CD8-positive, alpha-beta memory T cell (primary cell): Measurements from ENCODE around the gene MLH3. TPM values are rescaled to one million over a fixed set of nuclear protein-coding genes. Genes with fewer than 3 reads are reported as not detected.
"Not testable (repeated sequence)": the region's sequence is repeated elsewhere in the genome, so short reads cannot be mapped to it uniquely, and the experiment has no call there.

Experiments
- CTCF ChIA-PET: fragments of 350-600 bp; sonication (Branson Sonifier 250); formaldehyde crosslinking; loops from one replicate; lab custom pipeline; 2021; ENCODE audit warnings: antibody characterized with exemption; lab: Charles Lee
- POLR2A ChIA-PET: fragments of 350-600 bp; sonication (Branson Sonifier 250); formaldehyde crosslinking; loops from one replicate; lab custom pipeline; 2021; ENCODE audit warnings: antibody characterized with exemption; lab: Charles Lee
- DNase-seq, 5 donors: peaks; one replicate each; pipeline versions ENCODE4 v3.0.0 to v3.0.0-alpha.2; 2020 to 2022; ENCODE audit warnings: mixed read lengths in 1 of 5
- H3K27ac ChIP-seq: one replicate; pipeline ENCODE4 v1.7.0; 2013; ENCODE audit warnings: low read depth, mild to moderate bottlenecking, low read length, moderate library complexity
- H3K27me3 ChIP-seq: 2 replicates; pipeline ENCODE4 v1.7.0; 2013; ENCODE audit warnings: low read length, mild to moderate bottlenecking; ENCODE audit not compliant: insufficient read depth, poor library complexity, severe bottlenecking
- H3K36me3 ChIP-seq: 2 replicates; pipeline ENCODE4 v1.7.0; 2013; ENCODE audit warnings: mild to moderate bottlenecking, low read length, moderate library complexity; ENCODE audit not compliant: insufficient read depth
- H3K4me1 ChIP-seq: 2 replicates; pipeline ENCODE4 v1.7.0; 2013; ENCODE audit warnings: mild to moderate bottlenecking, low read length, moderate library complexity; ENCODE audit not compliant: insufficient read depth
- H3K4me3 ChIP-seq: 2 replicates; pipeline ENCODE4 v1.7.0; 2013; ENCODE audit warnings: mild to moderate bottlenecking, low read length
- H3K9me3 ChIP-seq: 2 replicates; pipeline ENCODE4 v1.7.0; 2013; ENCODE audit warnings: mild to moderate bottlenecking, low read length
- H3K27ac Mint-ChIP-seq, 8 donors: one replicate each; pipeline ENCODE4 v1.8.0; 2020 to 2021; ENCODE audit warnings: mixed read lengths in 8 of 8, mild to moderate bottlenecking in 6 of 8, inconsistent platforms in 3 of 8, moderate library complexity in 3 of 8
- H3K27me3 Mint-ChIP-seq, 2 donors: one replicate each; pipeline ENCODE4 v1.8.0; 2020 to 2021; ENCODE audit warnings: mixed read lengths in 2 of 2, mild to moderate bottlenecking in 1 of 2, moderate library complexity in 1 of 2
- H3K36me3 Mint-ChIP-seq, 3 donors: one replicate each; pipeline ENCODE4 v1.8.0; 2020 to 2021; ENCODE audit warnings: mixed read lengths in 3 of 3, inconsistent platforms in 1 of 3, mild to moderate bottlenecking in 1 of 3
- H3K4me1 Mint-ChIP-seq, 3 donors: one replicate each; pipeline ENCODE4 v1.8.0; 2020 to 2021; ENCODE audit warnings: mixed read lengths in 3 of 3, inconsistent platforms in 1 of 3, mild to moderate bottlenecking in 1 of 3
- H3K4me3 Mint-ChIP-seq, 7 donors: one replicate each; pipeline ENCODE4 v1.8.0; 2020 to 2021; ENCODE audit warnings: mixed read lengths in 7 of 7, mild to moderate bottlenecking in 6 of 7, moderate library complexity in 4 of 7, inconsistent platforms in 2 of 7
- H3K9me3 Mint-ChIP-seq, 5 donors: one replicate each; pipeline ENCODE4 v1.8.0; 2020 to 2022; ENCODE audit warnings: mixed read lengths in 5 of 5, mild to moderate bottlenecking in 3 of 5, moderate library complexity in 2 of 5, inconsistent platforms in 1 of 5
- polyA plus RNA-seq: library from polyadenylated mRNA; unstranded; fragments of 300-500 nt; fragmentation: Illumina TruSeq; gene quantifications from one replicate; pipeline ENCODE4 v1.2.3, GENCODE V29; 2021
- total RNA-seq, 2 experiments: library from RNA; stranded (reverse); gene quantifications; one replicate each; pipeline ENCODE4 v1.2.3, GENCODE V29; 2021

The MLH3 gene
- total and polyA plus RNA-seq, 3 experiments from 2014 or later = 10.4 to 16.7 (median 16.2) TPM

DNA sequence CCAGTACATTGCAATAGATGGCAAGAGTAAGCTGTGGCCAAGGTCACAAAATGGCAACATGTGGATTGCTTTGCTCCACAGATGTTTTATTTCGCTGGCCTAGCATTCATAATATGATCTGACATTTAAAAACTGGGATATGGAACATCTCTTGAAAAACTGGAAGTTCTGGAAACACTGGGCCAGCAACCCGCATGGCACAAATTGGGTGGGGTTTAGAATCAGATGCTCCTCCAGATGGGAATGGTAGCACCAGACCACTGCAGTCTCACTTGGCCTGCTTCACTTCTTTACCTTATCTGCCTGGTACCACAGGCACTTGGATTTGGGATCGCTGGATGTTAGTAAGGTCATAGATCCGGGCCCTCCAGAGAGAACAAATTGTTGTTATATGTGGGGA is 28.3 kb upstream of the MLH3 start:
- no peak overlapping the region for H3K27ac ChIP-seq
- ChIA-PET CTCF (interaction anchor here (0.7 to 1.1 kb wide), 3 partner anchors 16 to 219 kb away, joined by 3 read pairs; partner anchors contain the start of gene ACYP1), POLR2A (interaction anchor here (0.6 kb wide), 1 partner anchor 72 kb away, joined by 3 read pairs; no protein-coding TSS in a partner anchor)
- Mint-ChIP-seq H3K9me3 (no peaks in the 10 kb centered on the region), H3K4me1 (peaks cover 0 to 1% (median 0%) of the 10 kb centered on the region in 3 donors), H3K27ac (no peak overlapping the region), H3K36me3 (peaks cover 0 to 38% (median 10%) of the 10 kb centered on the region in 3 donors), H3K27me3 (no peaks in the 10 kb centered on the region), H3K4me3 (no peak overlapping the region)
- no peaks in the 10 kb centered on the region for H3K9me3 ChIP-seq
- H3K27me3 ChIP-seq = no peaks in the 10 kb centered on the region
- DNase-seq = no peak
- no peak overlapping the region for H3K4me3 ChIP-seq
- peaks cover 8% of the 10 kb centered on the region for H3K36me3 ChIP-seq
- no peaks in the 10 kb centered on the region for H3K4me1 ChIP-seq

DNA sequence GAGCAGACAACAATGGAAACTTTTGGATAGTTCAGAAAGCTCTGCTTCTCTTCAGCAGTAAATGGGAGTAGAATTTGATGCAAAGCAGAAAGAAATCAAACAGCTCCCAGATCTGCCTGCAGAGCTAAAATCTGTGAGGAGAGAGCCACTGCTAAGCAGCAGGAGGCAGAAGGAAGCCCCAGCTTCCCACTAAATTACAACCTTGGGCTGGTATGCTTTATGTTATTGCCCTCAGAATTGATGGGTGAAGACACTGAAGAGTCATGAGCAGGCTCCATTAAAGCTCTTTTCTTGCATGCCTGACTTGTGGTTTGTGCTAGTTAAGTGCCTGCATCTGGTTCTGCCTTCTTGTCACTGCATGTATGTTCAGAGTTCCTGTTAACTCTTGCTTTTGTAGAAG is 26.5 kb upstream of the MLH3 start:
- Mint-ChIP-seq H3K36me3 (peaks cover 0 to 20% (median 4%) of the 10 kb centered on the region in 3 donors), H3K27ac (peak overlapping the region in 2 of 8 donors; percentile 55 to 70), H3K9me3 (no peaks in the 10 kb centered on the region), H3K4me3 (no peak overlapping the region), H3K27me3 (no peaks in the 10 kb centered on the region), H3K4me1 (peaks cover 0 to 1% (median 0%) of the 10 kb centered on the region in 3 donors)
- H3K9me3 ChIP-seq = no peaks in the 10 kb centered on the region
- DNase-seq = no peak
- no peaks in the 10 kb centered on the region for H3K27me3 ChIP-seq
- no peak overlapping the region for H3K27ac ChIP-seq
- no peak overlapping the region for H3K4me3 ChIP-seq
- ChIA-PET CTCF (interaction anchor here (1.0 to 1.8 kb wide), 3 partner anchors 11 to 135 kb away, joined by 3 to 8 read pairs (median 3); no protein-coding TSS in a partner anchor), POLR2A (no interaction called here)
- no peaks in the 10 kb centered on the region for H3K4me1 ChIP-seq
- no peaks in the 10 kb centered on the region for H3K36me3 ChIP-seq

DNA sequence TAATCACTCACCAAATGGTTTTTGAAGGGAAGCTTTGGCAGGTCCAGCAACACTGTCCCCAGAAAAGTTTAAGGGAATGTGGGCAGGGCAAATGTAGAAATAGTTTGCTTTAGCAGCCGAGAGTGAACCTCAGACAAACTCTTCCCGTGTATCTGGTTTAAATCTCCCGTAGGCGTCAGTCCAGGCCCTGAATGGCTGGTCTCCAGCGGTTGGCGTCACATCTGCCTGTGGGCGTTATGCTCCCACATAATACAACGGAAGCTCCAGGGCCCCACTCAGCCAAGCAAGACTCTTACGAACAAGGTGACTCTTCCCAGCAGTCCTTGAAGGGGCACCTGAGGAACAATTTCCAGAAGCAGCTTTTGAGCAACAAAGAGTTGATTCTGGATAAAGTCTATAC is 19.1 kb upstream of the MLH3 start:
- POLR2A ChIA-PET = no interaction called here
- no peaks in the 10 kb centered on the region for H3K36me3 ChIP-seq

DNA sequence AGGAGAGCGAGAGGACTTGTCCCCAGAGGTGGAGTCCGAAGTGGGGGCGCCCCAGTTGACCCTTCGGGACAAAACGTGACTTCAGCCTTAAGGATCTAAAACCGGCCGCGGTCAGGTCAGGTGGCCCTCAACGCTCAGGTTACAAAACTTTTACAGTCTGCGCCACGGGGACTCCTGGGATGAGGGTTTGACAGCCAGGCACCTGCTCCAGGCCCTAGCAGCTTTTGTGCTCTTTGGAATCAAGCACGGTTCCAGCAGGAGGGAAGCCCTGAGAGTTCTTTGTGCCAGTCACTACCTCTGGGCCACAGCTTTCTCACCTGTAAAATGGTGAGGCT is 18.5 kb upstream of the MLH3 start:
- Histone ChIP-seq H3K27ac (peak overlapping the region; percentile 38), H3K4me3 (peak overlapping the region; percentile 62), H3K4me1 (peaks cover 7% of the 10 kb centered on the region), H3K27me3 (no peaks in the 10 kb centered on the region), H3K36me3 (no peaks in the 10 kb centered on the region), H3K9me3 (no peaks in the 10 kb centered on the region)
- CTCF ChIA-PET = interaction anchor here (1.3 kb wide), 1 partner anchor 19 kb away, joined by 3 read pairs; no protein-coding TSS in a partner anchor
- POLR2A ChIA-PET = no interaction called here
- H3K27ac Mint-ChIP-seq = peak overlapping the region in 5 of 8 donors; percentile 34 to 57 (median 47)
- no peak for DNase-seq
- no peaks in the 10 kb centered on the region for H3K27me3 Mint-ChIP-seq
- peak overlapping the region in 3 of 7 donors; percentile 69 to 76 (median 71) for H3K4me3 Mint-ChIP-seq
- H3K9me3 Mint-ChIP-seq = no peaks in the 10 kb centered on the region
- peaks cover 3 to 6% (median 4%) of the 10 kb centered on the region in 3 donors for H3K4me1 Mint-ChIP-seq
- no peaks in the 10 kb centered on the region for H3K36me3 Mint-ChIP-seq

More for the DNA sequence above, 19.1 kb upstream of the MLH3 start:
- Histone ChIP-seq H3K9me3 (no peaks in the 10 kb centered on the region), H3K27me3 (no peaks in the 10 kb centered on the region), H3K4me3 (no peak overlapping the region), H3K27ac (peak overlapping the region; percentile 38), H3K4me1 (peaks cover 7% of the 10 kb centered on the region)
- Mint-ChIP-seq H3K27ac (peak overlapping the region in 1 of 8 donors; percentile 14), H3K4me3 (peak overlapping the region in 4 of 7 donors; percentile 20 to 76 (median 62)), H3K27me3 (no peaks in the 10 kb centered on the region), H3K4me1 (peaks cover 2 to 4% (median 3%) of the 10 kb centered on the region in 3 donors), H3K9me3 (no peaks in the 10 kb centered on the region), H3K36me3 (no peaks in the 10 kb centered on the region)
- CTCF ChIA-PET = interaction anchor here (1.3 kb wide), 1 partner anchor 19 kb away, joined by 3 read pairs; no protein-coding TSS in a partner anchor
- DNase-seq = no peak

DNA sequence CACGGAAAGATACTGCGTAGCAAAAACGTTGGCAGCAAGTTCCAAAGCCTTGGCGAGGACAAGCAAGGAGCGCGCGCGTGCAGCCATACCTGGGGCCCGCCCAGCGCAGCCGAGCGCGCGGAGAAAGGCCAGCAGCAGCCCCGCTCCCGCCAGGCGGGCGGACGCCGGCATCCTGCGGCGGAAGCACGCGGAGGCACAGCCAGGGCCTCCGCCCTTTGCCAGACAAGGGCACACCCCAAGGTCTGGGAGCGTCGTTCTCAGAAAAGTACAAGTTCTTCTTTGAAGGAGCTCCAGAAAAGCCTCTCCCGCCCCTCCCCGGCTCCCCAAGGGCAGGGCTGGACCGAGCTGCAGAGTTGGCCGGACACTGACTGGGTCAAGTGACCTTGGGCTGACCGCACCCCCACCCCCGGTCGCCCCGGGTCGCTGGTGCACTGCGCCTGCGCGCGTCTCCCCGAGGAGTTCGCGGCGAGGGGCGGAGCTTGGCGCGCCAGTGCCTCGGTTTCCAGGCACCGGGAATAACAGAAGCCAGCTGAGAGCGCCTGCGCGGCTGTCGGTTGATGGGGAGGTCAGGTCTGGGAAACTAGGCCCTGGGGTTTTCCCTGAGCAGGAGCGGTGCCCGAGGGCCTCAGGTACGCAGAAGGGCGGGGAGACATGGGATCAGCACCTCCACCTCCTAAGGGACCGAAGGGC is 18.0 kb upstream of the MLH3 start, which contains the start of gene ZC2HC1C:
Gene ZC2HC1C, plus strand, starts transcription at position 521 of the 690 bp plus-strand sequence. CDS start 933 bp downstream, outside the sequence.
- peak within 1 kb of the TSS in 7 of 8 donors; percentile 1 to 57 (median 42) for H3K27ac Mint-ChIP-seq
- no peaks in the 10 kb centered on the region for H3K9me3 ChIP-seq
- H3K4me1 ChIP-seq = peaks cover 7% of the 10 kb centered on the region
- CTCF ChIA-PET = no interaction called here
- peak within 1 kb of the TSS; percentile 38 for H3K27ac ChIP-seq
- H3K27me3 Mint-ChIP-seq = no peaks in the 10 kb centered on the region
- no peaks in the 10 kb centered on the region for H3K36me3 ChIP-seq
- H3K4me1 Mint-ChIP-seq = peaks cover 6 to 10% (median 7%) of the 10 kb centered on the region in 3 donors
- H3K4me3 Mint-ChIP-seq = peak within 1 kb of the TSS in 4 of 7 donors; percentile 20 to 76 (median 70)
- POLR2A ChIA-PET = interaction anchor here (0.6 to 0.8 kb wide), 2 partner anchors 17 to 214 kb away, joined by 3 to 4 read pairs; no protein-coding TSS in a partner anchor
- no peaks in the 10 kb centered on the region for H3K9me3 Mint-ChIP-seq
- H3K27me3 ChIP-seq = no peaks in the 10 kb centered on the region
- no peaks in the 10 kb centered on the region for H3K36me3 Mint-ChIP-seq
- peak within 1 kb of the TSS; percentile 62 for H3K4me3 ChIP-seq
- DNase-seq = peak; percentile 24 to 65 (median 33)

DNA sequence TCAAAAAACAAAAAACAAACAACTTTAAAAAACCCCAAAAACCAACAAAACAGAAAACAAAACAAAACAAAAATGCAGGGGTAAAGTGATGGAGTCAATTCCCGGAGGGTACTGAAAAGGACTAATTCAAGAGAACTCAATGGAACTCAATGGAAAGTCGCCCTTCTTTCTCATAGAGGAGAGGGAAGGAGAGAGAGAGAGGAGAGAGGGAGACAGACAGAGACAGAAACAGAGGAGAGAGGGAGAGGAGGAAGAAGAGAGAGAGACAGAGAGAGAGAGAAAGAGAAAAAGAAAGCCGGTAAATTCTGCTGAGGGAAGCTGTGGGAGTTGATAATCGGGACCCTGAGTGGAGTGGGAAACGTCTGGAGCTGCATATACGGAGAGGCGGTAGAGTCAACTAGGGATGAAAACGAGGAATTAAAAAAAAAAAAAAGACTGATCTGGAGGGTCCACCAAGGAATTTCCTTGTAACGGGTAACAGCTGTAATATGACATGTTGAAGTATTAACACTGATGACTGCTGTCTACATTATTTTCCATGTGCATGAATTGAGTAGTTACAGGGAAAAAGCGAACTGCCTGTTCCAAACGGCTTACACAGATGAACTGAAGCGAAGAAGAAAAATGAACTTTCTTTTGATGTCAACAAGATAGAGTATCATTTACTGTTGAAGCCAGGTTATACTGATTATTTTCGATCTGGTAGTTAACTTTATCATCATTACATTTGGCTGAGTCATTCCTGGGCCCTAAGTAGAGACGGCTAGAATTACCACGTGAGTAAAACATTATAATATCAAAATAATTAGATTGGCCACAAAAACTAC is 17.2 kb upstream of the MLH3 start:
- Mint-ChIP-seq H3K27me3 (no peaks in the 10 kb centered on the region), H3K4me3 (no peak overlapping the region), H3K36me3 (peaks cover 0 to 5% (median 0%) of the 10 kb centered on the region in 3 donors), H3K27ac (peak overlapping the region in 2 of 8 donors; percentile 1 to 20), H3K9me3 (no peaks in the 10 kb centered on the region), H3K4me1 (peaks cover 13 to 18% (median 14%) of the 10 kb centered on the region in 3 donors)
- no peaks in the 10 kb centered on the region for H3K27me3 ChIP-seq
- H3K36me3 ChIP-seq = no peaks in the 10 kb centered on the region
- POLR2A ChIA-PET = interaction anchor here (0.6 to 1.1 kb wide), 3 partner anchors 16 to 214 kb away, joined by 3 to 4 read pairs (median 3); no protein-coding TSS in a partner anchor
- peaks cover 7% of the 10 kb centered on the region for H3K4me1 ChIP-seq
- peak overlapping the region; percentile 38 for H3K27ac ChIP-seq
- H3K4me3 ChIP-seq = peak overlapping the region; percentile 62
- CTCF ChIA-PET = no interaction called here
- H3K9me3 ChIP-seq = no peaks in the 10 kb centered on the region
- DNase-seq = no peak

- H3K4me3 Mint-ChIP-seq, H3K9me3 ChIP-seq, H3K4me3 ChIP-seq, H3K36me3 Mint-ChIP-seq, DNase-seq, H3K27me3 Mint-ChIP-seq, H3K27ac Mint-ChIP-seq, H3K27me3 ChIP-seq, H3K36me3 ChIP-seq, H3K9me3 Mint-ChIP-seq, CTCF ChIA-PET: not testable (repeated sequence)
- POLR2A ChIA-PET = interaction anchor here (1.1 kb wide), 1 partner anchor 63 kb away, joined by 3 read pairs; no protein-coding TSS in a partner anchor
- H3K4me1 ChIP-seq = peaks cover 11% of the 10 kb centered on the region
- H3K27ac ChIP-seq = peak overlapping the region; percentile 38
- peaks cover 21 to 25% (median 21%) of the 10 kb centered on the region in 3 donors for H3K4me1 Mint-ChIP-seq
Measured at GRCh38 chr14:75067765-75068164, 16.5 kb upstream of the MLH3 start.
